ENCODE measurements around the gene RPS15A.
A peak's percentile ranks its signal among the peaks of the same experiment; 100 is the strongest.
"Not testable (repeated sequence)": the region's sequence is repeated elsewhere in the genome, so short reads cannot be mapped to it uniquely, and the experiment has no call there.

The RPS15A gene

DNA sequence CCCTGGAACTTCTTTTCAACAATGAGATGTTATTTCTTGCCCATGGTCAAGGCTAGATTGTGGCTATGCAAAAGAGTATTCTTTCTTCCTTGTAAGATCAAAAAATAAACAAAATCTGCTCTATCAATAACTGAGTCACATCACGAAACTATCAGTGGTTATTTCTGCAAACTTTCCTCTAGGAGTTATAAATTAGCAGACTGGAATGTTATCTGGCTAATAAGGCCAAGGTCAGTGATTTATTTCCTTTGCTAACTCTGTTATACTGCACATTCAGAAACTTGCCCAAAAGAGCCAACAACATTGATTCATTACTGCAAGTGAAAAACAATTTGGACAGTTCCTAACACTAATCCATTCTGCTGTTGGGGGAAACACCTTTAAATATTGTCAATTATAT is 6.2 kb upstream of the RPS15A start:
- DNase-seq (ENCODE audit: low read depth), result no peak

DNA sequence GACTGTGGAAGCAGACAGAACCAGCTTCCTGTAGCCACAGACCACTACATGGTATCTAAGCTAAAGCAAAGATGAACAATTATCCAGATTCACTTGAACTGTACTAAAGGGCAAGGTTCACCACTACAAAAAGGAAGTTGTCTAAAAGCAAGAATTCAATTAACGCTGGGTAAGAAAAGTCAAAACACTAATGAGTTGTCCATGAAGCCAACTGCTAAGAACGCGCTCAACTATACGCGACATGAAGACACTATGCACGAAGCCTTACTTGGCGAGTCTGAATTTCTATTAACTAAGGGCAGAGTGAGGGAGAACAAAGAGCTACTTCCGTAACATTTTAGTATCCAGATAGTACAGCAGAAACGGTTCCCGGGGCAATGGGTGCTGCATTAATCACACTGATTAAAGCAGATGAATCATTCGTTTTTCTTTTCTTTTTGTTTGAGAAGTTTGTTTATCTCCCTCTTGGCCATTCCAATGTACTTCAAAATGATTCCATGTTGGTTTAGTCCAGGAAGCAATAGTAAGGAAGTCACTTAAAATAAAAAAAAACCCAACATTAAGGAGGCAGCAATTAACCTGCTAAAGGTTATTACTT is 2.8 kb upstream of the RPS15A start:
- DNase-seq (ENCODE audit: low read depth), result no peak

DNA sequence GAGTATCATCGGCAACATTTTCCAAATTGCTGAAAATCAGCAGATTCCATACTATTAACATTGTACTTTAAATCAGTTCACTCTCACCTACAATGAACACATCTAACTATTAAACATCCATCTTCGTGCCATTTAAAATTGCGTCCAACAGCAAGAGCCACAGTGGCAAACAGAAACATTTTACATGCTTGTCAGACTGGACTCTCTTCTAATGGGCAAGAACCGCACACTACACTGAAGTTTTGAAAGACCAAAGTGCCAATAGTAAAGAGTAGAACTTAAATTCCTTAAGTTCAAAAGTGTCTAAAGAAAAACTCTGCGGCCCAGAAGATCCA is 652 bp downstream of the RPS15A start:
- DNase-seq (ENCODE audit: low read depth), result no peak

DNA sequence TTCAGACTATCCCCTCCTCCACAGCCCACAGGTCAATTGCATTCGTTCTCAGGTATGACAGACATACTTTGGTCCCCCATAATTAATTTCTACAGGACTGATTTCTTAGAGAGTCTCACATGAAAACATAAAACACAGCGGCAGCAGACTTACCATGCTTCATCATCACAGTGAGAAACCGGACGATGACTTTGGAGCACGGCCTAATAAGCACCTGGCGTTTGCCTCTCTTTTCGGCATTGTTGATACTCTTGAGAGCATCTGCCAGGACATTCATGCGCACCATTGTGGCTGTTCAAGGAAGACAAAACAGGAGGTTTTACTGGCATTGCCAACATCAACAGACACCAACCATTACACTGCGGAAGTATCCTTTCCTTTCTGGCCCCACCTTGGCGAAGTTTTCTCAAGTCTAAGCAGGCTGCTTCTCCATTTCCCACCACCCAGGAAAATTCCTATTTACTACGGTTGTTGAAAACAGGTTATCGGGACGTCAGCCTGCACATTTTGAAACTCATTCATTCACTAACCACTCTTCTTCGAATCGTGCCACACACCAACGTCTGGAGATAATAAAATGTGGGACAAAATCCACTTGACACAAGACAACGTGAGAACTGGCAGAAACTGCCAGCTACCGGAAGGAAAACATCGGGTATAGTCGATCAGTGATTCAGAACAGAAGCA is 1.2 kb downstream of the RPS15A start:
- no peak for DNase-seq (ENCODE audit: low read depth)

DNA sequence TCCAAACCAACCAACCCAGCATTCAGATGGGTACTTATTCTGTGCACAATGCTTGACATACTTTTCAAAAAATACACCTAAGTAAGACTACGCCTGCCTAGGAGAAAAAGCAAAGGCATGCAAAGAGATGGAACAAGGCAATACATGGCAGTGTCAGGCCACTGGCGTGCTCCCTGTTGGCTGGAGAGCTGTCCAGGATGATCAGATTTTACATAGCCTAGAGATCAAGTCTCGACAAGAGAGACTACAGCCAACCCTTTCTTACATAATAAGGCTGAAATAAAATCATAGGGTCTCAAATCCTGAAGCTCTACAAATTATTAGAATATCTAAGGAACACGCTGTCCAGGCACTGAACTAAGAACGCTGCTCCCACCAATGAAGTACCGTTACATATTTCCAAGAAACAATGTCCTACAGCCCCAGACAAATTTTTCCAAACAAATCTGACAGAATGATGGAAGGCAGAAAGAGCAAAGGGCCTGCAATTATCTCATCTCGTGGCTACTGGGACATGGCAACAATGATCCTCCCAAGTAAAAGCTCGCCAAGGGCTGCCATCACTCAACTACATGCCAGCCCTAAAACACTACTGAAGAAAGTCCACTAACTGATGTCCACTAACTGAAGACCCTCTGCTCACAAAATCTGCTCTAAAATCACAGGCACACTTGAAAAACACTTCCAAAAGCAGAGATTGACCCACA is 5.1 kb downstream of the RPS15A start:
- DNase-seq (ENCODE audit: low read depth), result no peak

DNA sequence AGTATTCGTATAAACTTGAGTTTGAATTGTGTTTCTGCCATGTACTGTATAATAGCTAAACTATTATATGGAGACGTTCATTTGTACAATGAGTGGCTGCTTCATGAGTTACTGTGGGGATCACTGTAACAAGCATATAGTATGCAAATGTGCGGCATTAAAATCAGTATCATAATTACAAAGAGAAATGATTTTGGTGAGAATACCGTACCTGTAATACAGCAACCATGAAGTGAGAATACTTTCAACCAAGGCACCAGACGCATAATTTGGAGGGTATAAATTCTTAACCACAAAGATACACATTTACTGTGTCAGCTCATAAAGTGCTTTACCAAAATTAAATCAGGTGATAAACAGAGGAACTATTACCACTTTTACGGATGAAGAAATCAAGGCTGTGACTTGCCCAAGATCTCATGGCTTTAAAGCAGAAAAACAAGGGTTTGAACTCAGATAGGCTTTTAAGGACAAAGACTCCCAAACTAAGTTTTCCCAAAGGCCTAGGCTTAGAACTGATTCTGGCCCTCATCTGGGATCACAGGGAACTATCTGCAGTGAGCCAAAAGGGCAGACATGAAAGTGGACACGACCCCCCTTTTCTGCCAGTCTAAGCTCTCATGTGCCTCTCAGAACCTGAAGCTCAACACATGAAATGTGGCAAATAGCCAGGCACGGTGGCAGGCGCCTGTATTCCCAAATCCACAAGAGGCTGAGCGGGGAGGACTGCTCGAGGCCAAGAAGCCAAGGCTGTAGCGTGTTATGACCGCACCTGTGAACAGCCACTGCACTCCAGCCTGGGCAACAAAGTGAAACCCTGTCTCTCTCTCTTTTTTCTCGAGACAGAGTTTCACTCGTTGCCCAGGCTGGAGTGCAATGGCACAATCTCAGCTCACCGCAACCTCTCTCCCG is 6.4 kb downstream of the RPS15A start:
- DNase-seq (ENCODE audit: low read depth), result no peak

DNA sequence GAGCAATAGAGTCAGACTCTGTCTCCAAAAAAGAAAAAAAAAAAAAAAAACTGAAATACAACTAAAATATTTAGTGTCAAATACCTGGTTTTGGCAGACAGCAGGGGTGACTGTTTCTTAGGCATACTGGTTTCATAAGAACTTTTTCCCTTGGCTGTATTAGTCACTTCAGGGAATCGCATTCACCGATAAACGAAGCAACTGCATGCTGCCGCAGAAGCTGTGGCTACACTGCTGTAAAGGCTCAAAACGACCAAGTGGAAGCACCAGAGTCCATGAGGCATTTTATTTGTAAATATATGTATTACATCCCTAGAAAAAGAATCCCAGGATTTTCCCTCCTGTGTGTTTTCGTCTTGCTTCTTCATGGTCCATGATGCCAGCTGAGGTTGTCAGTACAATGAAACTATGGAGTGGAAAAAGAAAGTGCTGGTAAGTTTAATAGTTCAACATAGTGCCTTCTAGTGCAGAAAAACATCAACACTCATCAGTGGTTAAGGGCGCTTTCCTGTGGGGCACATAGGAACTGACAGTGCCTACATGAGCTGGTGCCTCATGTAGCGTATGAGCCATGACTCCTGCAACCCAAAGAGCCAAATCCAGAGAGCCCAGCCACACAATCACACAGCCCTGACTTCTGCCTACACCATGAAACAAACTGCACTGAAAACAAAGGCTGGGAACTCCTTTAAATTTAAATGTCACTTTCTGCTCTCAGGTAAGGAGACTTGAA is 7.3 kb downstream of the RPS15A start:
- DNase-seq (ENCODE audit: low read depth), result no peak

DNA sequence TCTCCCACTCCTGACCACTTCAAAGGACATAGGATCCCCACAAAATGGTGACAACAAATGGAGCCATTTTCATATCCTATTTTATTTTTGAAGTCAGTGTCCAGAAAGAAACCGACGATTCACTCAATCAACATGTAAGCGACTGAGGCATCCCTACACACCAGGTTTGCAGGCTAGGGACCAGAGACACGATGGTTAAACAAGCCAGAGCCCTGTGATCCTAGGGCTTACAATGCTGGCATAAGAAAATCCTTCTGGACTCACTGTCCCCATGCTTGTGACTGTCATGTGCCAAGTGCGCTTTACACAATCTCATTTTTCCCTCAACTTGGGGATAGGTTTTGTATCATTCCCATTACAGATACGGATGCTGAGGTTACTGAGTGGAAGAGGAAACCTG is 8.9 kb downstream of the RPS15A start:
- DNase-seq (ENCODE audit: low read depth), result not testable (repeated sequence)

DNA sequence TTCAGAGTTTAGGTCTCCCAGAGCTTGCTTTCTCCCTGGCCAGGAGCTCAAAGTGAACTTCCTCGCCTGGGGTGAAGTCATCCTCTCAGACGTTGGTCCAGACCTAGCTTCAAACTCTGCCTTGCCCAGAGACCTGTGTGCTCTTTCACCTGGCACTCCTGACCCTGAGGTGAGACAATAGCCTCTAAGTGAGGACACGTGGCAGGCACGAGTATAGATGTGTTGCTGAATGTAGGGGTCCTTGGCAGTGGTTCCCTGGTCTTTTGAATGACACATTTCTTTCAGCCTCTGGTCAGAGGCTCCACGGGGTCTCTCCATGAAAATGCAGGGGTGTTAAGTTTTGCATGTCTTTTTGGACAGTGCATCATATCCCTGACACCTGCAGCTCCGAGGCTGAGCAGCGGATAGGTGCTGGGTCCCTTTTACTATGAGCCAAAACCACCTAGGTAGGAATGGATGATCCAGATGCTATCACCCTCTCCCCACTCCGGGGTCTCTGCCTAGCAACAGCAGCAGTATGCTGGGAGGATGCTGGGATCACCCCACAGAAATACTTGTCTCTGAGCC is 9.6 kb downstream of the RPS15A start:
- not testable (repeated sequence) for DNase-seq (ENCODE audit: low read depth)

DNA sequence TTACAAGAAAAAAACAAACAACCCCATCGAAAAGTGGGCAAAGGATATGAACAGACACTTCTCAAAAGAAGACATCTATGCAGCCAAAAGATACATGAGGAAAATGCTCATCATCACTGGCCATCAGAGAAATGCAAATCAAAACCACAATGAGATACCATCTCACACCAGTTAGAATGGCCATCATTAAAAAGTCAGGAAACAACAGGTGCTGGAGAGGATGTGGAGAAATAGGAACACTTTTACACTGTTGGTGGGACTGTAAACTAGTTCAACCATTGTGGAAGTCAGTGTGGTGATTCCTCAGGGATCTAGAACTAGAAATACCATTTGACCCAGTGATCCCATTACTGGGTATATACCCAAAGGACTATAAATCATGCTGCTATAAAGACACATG is 12.5 kb downstream of the RPS15A start:
- DNase-seq (ENCODE audit: low read depth), result not testable (repeated sequence)

DNA sequence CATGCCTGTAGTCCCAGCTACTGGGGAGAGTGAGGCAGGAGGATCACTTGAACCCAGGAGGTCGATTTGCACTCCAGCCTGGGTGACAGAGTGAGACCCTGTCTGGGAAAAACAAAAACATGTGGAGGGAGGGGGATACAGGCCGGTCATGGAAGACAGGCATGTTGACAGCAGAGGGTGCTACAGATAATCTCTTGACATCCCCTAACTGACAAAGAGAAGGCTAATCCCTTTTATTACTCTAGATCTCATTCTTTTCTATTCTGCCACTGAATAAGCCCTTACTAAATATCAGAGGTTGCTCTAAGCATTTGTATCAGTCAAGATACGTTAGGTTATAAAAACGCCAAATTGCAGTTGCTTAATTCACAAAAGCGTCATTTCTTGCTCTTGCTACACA is 13.8 kb downstream of the RPS15A start:
- not testable (repeated sequence) for DNase-seq (ENCODE audit: low read depth)

DNA sequence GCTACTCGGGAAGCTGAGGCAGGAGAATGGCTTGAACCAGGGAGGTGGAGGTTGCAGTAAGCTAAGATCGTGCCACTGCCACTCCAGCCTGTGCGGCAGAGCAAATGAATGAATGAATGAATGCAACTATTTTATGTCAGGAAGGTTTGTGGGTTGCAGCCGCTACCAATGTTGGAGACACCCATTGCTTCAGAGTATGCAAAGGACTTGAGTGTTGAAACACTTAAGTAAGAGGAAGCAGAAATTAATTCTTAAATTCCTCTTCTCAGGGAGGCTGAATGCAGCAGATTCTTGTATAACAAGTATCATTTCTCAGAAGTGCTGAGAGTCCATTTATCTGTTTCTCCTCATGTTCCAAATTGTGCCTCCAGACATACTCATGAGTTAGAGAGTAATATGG is 15.5 kb downstream of the RPS15A start:
- not testable (repeated sequence) for DNase-seq (ENCODE audit: low read depth)

DNA sequence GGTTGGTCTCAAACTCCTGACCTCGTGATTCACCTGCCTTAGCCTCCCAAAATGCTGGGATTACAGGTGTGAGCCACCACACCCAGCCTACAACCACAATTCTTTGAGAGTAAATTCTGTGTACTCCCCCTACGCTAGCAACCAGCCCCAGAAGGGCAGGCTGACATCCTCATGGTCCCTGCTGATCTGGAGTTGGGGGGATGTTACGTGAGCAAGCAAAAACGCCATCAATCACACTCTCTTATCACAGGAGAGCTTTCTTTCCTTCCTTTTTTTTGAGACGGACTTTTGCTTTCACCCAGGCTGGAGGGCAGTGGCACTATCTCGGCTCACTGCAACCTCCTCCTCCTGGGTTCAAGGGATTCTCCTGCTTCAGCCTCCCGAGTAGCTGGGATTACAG is 18.0 kb downstream of the RPS15A start:
- not testable (repeated sequence) for DNase-seq (ENCODE audit: low read depth)

DNA sequence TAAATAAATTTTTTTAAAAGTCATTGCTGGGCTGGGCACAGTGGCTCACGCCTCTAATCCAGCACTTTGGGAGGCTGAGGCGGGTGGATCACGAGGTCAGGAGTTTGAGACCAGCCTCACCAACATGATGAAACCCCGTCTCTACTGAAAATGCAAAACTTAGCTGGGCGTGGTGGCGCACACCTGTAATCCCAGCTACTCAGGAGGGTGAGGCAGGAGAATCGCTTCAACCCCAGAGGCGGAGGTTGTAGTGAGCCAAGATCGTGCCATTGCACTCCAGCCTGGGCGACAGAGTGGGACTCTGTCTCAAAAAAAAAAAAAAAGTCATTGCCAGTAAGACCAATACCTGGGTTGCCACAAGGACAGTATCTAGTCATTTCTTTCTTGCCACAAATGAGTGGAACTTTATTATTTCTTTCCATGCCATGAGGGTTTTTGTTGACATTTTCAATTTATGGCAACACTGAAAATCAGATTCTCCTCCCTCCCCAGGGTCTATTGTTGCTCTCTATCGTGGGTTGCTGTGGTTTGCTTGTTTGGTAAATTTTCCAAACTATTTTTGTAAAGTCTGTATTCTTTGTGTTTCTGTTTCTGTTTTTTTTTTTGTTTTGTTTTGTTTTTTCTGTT is 19.7 kb downstream of the RPS15A start:
- not testable (repeated sequence) for DNase-seq (ENCODE audit: low read depth)

DNA sequence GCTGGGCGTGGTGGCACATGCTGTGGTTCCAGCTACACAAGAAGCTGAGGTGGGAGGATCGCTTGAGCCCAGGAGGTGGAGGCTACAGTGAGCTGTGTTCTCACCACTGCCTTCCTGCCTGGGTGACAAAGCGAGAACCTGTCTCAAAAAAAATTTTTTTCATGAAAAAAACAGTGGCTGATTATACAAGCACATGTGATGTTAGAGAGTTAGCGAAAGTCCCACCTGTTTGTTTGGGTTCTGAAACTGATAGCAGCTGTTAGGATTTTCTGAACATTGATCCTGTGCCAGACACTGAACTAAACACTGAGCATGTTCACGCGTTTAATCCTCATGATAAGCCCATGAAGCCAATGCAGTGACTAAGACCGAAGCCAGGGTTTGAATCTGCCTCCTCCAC is 22.9 kb downstream of the RPS15A start:
- not testable (repeated sequence) for DNase-seq (ENCODE audit: low read depth)

DNA sequence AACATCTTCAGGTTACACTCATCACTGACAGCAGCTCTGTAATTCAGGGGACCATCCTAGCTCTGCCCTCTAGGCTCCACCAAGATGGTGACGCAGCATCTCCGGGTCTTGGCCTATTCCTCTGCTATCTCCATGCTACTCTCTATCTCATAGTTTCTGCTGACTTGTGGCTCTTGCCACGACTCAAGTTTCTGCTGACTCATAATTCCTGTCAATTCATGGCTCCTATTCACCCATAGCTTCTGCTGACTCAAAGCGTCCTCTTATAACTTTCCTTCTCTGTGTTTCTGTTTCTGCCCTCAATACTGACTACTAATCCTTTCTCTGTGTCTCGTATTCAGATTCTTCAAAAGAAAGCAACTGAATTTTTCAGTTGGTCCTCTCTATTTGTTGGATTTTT is 27.4 kb downstream of the RPS15A start:
- not testable (repeated sequence) for DNase-seq (ENCODE audit: low read depth)

DNA sequence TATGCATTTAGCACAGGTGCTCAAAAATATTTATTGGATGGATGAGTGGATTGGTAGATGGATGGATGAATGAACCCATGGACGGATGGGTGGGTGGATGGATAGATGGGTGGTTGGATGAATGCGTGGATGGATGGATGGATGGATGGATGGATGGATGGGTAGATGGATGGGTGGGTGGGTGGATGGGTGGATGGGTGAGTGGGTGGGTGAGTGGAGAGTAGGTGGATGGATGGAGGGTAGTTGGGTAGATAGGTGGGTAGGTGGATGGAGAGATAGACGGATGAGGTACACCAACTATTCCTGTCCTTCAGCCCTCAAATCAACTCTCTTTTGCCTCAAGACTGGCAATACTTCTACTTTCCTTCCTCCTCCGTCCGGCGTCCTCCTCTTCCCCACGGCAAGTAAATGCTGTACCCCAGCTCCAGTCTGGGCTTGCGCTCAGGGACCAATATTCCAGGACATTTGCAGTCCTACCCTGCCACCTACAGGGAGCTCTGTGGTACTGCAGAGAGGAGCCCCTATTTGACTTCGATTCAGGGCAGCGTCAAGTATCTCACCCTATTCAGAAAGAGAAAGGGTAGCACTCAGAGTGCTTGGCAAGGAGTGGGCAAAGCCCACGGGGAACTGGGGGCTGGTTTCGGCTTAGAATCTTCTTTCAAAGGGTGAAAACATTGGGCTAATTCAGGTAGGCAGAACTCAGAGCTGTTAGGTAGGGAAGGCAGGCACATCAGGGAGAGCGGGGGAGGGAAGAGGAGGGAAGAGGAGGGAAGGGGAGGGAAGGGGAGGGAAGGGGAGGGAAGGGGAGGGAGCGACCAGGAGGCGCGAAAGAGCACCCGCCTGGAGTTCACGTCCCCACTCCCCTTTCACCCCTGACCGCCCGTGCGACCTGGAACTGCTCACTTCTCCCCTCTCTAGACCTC is 30.3 kb downstream of the RPS15A start:
- DNase-seq (ENCODE audit: low read depth), result peak; percentile 39

DNA sequence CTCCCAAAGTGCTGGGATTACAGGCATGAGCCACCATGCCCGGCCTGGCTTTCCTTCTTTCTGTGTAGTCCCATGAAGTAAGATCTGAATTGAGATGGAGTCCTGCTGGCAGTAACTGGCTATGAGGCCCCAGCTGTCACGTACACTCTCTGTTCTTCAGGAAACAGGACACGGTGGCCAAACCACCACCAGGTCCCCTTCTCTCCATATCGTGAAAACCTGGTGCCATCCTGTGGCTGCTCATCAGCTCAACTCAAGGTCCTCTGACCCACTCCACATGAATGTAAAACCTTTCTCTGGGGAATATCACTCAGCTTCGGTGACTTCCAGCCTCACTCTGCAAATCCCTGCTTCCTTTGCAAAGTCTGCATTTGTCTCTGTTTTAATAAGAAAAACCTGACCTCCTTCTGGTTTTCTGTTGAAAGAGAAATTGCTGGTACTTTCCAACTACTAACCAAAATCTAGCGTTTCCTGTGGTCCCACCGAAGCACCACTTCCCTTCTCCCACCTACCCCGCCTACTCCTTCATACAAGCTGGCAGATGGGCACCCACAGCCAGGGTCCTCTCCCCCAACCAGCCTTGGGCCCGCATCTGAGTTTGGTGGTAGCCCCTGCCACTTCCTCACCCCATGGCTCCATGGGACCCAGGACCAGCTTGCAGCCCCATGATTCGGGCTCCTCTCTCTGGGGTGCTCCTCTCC is 32.0 kb downstream of the RPS15A start:
- not testable (repeated sequence) for DNase-seq (ENCODE audit: low read depth)

DNA sequence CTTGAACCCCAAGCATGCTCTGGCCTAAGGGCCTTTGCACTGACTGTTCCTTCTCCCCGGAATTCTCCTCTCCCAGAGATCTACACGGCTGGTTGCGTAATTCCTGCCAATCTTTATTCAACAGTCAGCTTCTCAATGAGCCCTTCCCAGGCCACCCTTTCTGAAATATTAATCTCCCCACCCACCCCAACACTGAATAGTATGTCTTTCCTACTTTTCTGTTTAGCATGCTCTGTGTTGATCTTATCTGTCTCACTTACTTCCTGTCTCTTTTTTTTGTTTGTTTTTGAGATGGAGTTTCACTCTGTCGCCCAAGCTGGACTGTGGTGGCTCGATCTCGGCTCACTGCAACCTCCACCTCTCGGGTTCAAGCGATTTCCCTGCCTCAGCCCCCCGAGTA is 33.5 kb downstream of the RPS15A start:
- DNase-seq (ENCODE audit: low read depth), result not testable (repeated sequence)

Measured in activated T-cell treated with anti-CD3 and anti-CD28 coated beads for 24 hours (primary cell).